MM.1S (cell line): ENCODE data around the gene TNFRSF4.
"Not testable (repeated sequence)": the region's sequence is repeated elsewhere in the genome, so short reads cannot be mapped to it uniquely, and the experiment has no call there.

Experiments used
- DNase-seq: peaks from one replicate; pipeline ENCODE4 v3.0.0-alpha.2; 2015
- H2AFZ ChIP-seq: fragments of 300-600 bp; sonication (generic); 2 replicates; pipeline ENCODE4 v1.6.0; 2016; ENCODE audit warnings: antibody characterized with exemption, low read length
- H3F3A ChIP-seq: fragments of 300-600 bp; sonication (generic); 2 replicates; pipeline ENCODE4 v1.6.1; 2016; ENCODE audit warnings: mild to moderate bottlenecking, antibody characterized with exemption, low read length, moderate library complexity, mixed read lengths; ENCODE audit not compliant: insufficient read depth
- H3K27ac ChIP-seq: fragments of 300-600 bp; sonication (generic); 2 replicates; pipeline ENCODE4 v1.5.1; 2016; ENCODE audit warnings: mild to moderate bottlenecking, low read length
- H3K27me3 ChIP-seq: fragments of 300-600 bp; sonication (generic); replicated peaks from 2 replicates; pipeline ENCODE4 v1.6.0; 2016; ENCODE audit warnings: low read length; ENCODE audit not compliant: insufficient read depth
- H3K36me3 ChIP-seq: fragments of 300-600 bp; sonication (generic); replicated peaks from 2 replicates; pipeline ENCODE4 v1.6.1; 2016; ENCODE audit warnings: mild to moderate bottlenecking, low read length, mixed read lengths; ENCODE audit not compliant: insufficient read depth
- H3K4me1 ChIP-seq: fragments of 300-600 bp; sonication (generic); 2 replicates; pipeline ENCODE4 v1.6.1; 2016; ENCODE audit warnings: low read length, mixed read lengths
- H3K4me2 ChIP-seq: fragments of 300-600 bp; sonication (generic); 2 replicates; pipeline ENCODE4 v1.6.0; 2016; ENCODE audit warnings: low read depth, low read length
- H3K4me3 ChIP-seq: fragments of 300-600 bp; sonication (generic); 2 replicates; pipeline ENCODE4 v1.5.1; 2016; ENCODE audit warnings: low read length, mixed read lengths
- H3K79me2 ChIP-seq: fragments of 300-600 bp; sonication (generic); 2 replicates; pipeline ENCODE4 v1.6.1; 2016; ENCODE audit warnings: mixed run types, low read length, mixed read lengths
- H3K9ac ChIP-seq: fragments of 300-600 bp; sonication (generic); 2 replicates; pipeline ENCODE4 v1.6.1; 2016; ENCODE audit warnings: low read length, mixed read lengths
- H3K9me2 ChIP-seq: fragments of 300-600 bp; sonication (generic); replicated peaks from 2 replicates; pipeline ENCODE4 v1.6.1; 2016; ENCODE audit warnings: mild to moderate bottlenecking, low read length, mixed read lengths; ENCODE audit not compliant: insufficient read depth
- H3K9me3 ChIP-seq: fragments of 300-600 bp; sonication (generic); replicated peaks from 2 replicates; pipeline ENCODE4 v1.6.1; 2016; ENCODE audit warnings: mild to moderate bottlenecking, low read length, mixed read lengths; ENCODE audit not compliant: insufficient read depth
- H4K20me1 ChIP-seq: fragments of 300-600 bp; sonication (generic); 2 replicates; pipeline ENCODE4 v1.6.1; 2016; ENCODE audit warnings: mild to moderate bottlenecking, low read length, moderate library complexity, mixed read lengths; ENCODE audit not compliant: insufficient read depth
- CTCF ChIP-seq: fragments of 300-600 bp; sonication (generic); IDR thresholded peaks from 2 replicates; pipeline ENCODE4 v1.5.1; 2016; ENCODE audit warnings: antibody characterized with exemption, low read length, mixed read lengths
- EZH2 ChIP-seq: fragments of 300-600 bp; sonication (generic); optimal IDR thresholded peaks from 2 replicates; pipeline ENCODE3; 2017; ENCODE audit warnings: low read depth, mild to moderate bottlenecking, antibody characterized with exemption, low read length, mixed read lengths
- EZH2phosphoT487 ChIP-seq: fragments of 300-600 bp; sonication (generic); IDR thresholded peaks from 2 replicates; pipeline ENCODE4 v1.6.1; 2018; ENCODE audit warnings: antibody characterized with exemption, low read length

TNFRSF4 gene

GRCh38 chr1:1177452-1178206 lies 36.3 kb downstream of the TNFRSF4 start:
- no peak overlapping the region for H2AFZ ChIP-seq
- H4K20me1 ChIP-seq, result no peaks in the 10 kb centered on the region
- H3K4me3 ChIP-seq, result no peak overlapping the region
- TF ChIP-seq EZH2phosphoT487 (no peak), CTCF (no peak), EZH2 (no peak)
- DNase-seq, result no peak
- H3K4me2 ChIP-seq, result no peak overlapping the region
- H3K36me3 ChIP-seq, result no peaks in the 10 kb centered on the region
- H3F3A ChIP-seq, result no peaks in the 10 kb centered on the region
- H3K9me3 ChIP-seq, result no peaks in the 10 kb centered on the region
- no peaks in the 10 kb centered on the region for H3K9me2 ChIP-seq
- no peak overlapping the region for H3K9ac ChIP-seq
- H3K79me2 ChIP-seq, result no peaks in the 10 kb centered on the region
- H3K27ac ChIP-seq, result no peak overlapping the region
- no peaks in the 10 kb centered on the region for H3K4me1 ChIP-seq
- peaks cover 92% of the 10 kb centered on the region for H3K27me3 ChIP-seq

DNA sequence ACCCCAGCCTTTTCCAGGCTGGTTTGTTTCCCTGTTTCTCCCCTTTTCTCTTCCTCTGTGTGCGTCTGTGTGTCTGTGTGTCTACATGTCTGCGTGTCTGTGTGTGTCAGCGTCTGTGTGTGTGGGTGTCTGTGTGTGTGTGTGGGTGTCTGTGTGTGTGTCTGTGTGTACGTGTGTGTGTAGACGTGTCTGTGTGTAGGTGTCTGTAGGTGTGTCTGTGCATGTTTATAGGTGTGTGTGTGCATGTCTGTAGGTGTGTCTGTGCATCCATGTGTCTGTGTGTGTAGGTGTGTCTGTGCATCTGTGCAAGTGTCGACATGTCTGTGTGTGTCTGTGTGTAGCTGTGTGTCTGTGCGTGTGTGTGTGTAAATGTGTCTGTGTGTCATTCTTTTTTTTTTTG lies 37.0 kb downstream of the TNFRSF4 start:
- Histone ChIP-seq H3K4me1 (no peaks in the 10 kb centered on the region), H3K4me2 (no peak overlapping the region), H3K27ac (no peak overlapping the region), H3K9me2 (no peaks in the 10 kb centered on the region), H2AFZ (no peak overlapping the region), H4K20me1 (no peaks in the 10 kb centered on the region), H3K9me3 (no peaks in the 10 kb centered on the region), H3K9ac (no peak overlapping the region), H3F3A (no peaks in the 10 kb centered on the region), H3K4me3 (no peak overlapping the region), H3K27me3 (peaks cover 91% of the 10 kb centered on the region), H3K79me2 (no peaks in the 10 kb centered on the region), H3K36me3 (no peaks in the 10 kb centered on the region)
- TF ChIP-seq EZH2, result no peak
- no peak for TF ChIP-seq EZH2phosphoT487
- no peak for TF ChIP-seq CTCF
- no peak for DNase-seq

GRCh38 chr1:1176063-1176761 lies 37.7 kb downstream of the TNFRSF4 start:
- H3K4me2 ChIP-seq, H2AFZ ChIP-seq, H3K27ac ChIP-seq, H3K9me2 ChIP-seq, H3F3A ChIP-seq, H3K9me3 ChIP-seq, H3K36me3 ChIP-seq, H4K20me1 ChIP-seq, H3K4me3 ChIP-seq, DNase-seq, H3K9ac ChIP-seq, H3K79me2 ChIP-seq, H3K4me1 ChIP-seq: not testable (repeated sequence)
- H3K27me3 ChIP-seq, result peaks cover 91% of the 10 kb centered on the region
